DMS153 treated with DMSO at 0.1 percent for 48 hours (cell line): ENCODE measurements around the gene P3H2.
"Not testable (repeated sequence)": the region's sequence is repeated elsewhere in the genome, so short reads cannot be mapped to it uniquely, and the experiment has no call there.

Experiments
- DNase-seq: peaks from one replicate; lab custom pipeline; 2025; ENCODE audit not compliant: unreplicated experiment; lab: John Stamatoyannopoulos, UW

The P3H2 gene

DNA sequence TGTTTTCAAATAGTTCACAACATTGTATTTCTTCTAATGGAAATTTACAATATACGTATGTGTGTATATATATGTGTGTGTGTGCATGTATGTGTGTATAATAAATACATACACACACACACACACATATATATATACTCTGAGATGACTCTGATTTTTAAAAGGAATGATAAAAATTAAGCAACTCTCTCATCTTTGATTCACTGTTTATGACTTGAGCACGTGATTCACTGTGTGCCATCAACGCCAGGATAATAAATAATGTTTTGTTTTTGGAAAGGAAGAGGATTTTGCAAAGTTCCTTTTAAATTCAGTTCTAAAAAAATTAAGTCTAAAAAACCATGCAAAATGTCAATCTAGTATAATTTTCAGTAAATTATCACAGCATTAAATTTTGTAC, 132.4 kb downstream of the P3H2 start:
- no peak for DNase-seq

- DNase-seq: no peak
These were observed 134.7 kb downstream of the P3H2 start for GRCh38 chr3:189985948-189986347.

GRCh38 chr3:189983612-189984011, 137.1 kb downstream of the P3H2 start:
- no peak for DNase-seq

DNA sequence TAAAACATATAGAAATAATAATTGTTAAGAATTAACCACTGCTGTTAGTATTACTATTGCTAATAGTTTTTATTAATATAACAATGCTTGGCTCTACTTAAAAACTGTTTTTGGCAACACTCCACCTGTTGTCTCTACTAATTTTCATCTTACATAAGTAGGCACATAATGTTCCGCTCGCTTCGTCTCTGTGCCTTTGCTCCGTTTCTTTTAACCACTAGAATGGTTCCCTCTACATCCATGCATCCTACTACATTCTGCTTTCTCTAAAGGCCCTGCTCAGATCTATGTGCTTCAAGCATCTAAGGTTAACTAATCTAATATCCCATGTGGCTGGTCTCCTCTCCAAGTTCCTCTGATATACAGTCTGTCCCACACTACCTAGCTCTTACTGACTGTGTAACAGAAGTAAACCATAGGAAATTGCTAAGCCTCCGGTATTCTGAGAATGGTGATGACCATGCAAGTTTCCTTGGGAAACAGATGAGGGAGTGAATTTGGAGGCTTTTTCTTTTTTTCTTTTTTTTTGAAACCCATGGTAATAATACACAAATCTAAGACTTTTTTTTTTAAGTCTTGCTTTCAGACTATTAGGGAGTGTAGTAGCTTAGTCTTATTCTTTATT, 138.3 kb downstream of the P3H2 start:
- no peak for DNase-seq

DNA sequence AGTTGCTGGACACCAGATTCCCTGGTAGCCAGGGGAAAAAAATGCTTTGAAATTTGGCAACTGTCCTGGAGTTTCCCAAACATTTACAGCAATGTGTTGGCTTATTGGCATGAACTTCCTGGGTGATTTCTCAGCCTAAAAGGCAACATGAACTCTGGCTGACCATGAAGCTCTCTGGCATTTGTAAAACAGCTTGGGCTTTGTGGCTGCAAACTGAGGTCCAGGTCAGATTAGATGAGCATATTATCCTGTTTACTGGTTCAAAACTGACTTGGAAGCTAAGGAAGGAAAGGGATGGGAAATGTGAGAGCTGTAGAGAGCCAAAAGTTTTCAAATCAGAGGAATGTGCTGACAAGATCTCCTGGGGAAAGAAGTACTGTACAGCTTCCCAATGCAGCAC, 139.0 kb downstream of the P3H2 start:
- no peak for DNase-seq

DNA sequence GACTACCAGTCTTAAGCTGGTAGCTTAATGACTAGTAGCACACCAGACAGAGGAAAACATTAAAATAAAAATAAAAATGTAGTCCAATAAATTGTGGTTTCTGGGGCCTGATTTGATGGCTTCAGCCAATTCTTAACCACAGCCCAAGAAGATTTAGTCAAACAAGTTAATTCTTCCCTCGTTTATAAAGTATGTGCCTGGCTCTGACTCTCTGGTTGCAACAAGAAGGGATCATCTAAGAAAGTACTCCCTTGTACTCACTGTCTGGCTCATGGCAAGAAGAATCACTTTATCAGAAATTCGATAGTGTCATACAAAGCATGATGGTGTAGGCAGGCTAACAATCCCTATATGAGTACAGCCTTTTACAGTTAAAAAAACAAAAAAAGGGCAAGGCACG, 141.9 kb downstream of the P3H2 start:
- DNase-seq: no peak

DNA sequence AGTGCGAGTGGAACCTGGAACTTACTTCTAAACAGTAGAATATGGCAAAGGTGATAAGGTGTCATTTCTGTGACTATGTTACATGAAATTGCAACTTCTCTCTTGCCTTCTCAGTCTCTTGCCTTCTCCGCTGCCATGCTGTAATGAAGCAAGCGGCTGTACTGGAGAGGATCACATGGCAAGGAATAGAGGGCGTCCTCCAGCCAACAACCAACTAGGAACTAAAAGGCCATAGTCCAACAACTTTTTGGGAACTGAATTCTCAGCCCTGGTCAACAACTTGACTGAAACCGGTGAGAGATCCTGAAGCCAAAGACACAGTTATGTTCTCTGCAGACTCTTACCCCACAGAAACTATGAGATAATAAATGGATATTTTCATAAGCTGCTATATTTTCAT, 143.5 kb downstream of the P3H2 start:
- DNase-seq: no peak

GRCh38 chr3:189975391-189975990, 145.2 kb downstream of the P3H2 start:
- DNase-seq: no peak

DNA sequence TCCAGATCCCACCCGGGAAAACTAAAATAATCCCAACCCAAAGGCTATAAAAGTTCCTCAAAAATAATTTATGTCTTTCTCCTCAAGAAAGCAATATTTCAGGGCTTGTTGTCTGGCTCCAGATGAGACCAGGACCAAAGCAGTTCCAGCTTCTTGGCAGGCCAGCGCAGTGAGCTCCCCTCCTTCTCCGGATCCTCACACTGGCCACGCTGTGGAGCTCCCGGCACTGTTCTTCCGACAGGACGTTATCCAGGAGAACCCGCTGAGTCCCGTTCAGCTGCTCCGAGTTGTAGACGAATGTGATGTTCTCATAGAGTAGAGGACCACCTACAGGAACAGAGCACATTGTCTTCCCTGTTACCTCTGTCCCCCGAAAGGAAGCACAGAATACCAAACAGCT, 146.3 kb downstream of the P3H2 start:
- no peak for DNase-seq

DNA sequence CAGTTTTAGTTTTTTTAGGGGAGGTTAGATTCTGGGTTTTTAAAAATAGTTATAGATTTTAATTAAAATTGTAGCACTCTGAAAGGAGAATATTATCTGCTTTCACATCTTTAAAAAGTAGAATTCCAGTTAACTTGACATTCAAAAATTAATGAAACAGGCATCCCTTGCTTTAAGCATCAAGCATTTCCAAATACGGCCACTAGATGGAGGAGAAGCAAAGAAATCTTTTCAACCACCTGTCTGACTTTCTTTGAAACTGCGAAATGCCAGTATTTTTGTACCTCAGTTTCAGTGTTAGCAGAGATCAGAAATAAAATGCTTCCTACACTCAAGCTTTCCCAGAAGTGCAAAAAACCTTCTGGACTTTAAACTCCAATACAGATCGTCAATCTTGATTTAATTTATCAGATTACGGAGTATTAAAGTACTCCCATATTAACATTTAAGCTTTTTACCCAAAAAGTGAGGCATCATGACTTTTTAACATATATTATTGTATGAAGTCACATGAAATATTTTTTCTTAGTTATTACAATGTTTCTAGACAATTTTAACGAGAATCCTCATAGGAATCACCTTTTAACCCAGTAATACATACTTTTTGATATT, 153.3 kb downstream of the P3H2 start:
- peak; percentile 47 for DNase-seq

GRCh38 chr3:189966843-189967242, 153.9 kb downstream of the P3H2 start:
- no peak for DNase-seq

GRCh38 chr3:189964623-189965332, 155.9 kb downstream of the P3H2 start:
- no peak for DNase-seq

GRCh38 chr3:189962466-189962865, 158.2 kb downstream of the P3H2 start:
- DNase-seq: no peak

DNA sequence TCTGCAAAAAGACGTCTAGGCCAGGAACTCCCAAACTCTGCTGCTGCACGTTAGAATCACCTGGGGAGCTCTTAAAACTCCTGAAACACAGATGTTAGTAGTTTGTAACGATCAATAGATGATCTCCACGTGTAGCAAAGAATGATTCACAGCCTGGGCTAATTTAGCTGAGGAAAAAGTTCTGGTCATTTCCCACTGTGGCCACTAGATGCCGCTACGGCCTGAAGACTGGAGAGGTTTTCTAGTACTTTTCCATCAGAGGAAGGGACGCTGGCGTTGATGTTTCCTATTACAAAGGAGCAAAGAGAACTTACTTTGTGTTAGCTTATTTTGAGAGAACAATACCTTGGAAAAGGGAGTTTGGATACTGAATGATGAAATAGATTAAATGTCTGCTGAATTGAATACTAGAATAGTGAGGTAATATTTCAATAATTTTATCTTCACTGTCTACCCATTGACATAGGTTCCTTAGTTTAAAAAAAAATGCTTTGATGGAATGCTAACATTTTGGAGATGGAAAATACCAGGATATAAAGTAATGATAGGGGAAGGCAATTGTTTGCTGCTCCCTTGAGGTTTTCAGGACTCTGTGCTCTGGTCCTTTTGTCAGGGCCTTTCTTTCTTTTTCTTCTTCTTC, 159.1 kb downstream of the P3H2 start:
- DNase-seq: peak; percentile 88

DNA sequence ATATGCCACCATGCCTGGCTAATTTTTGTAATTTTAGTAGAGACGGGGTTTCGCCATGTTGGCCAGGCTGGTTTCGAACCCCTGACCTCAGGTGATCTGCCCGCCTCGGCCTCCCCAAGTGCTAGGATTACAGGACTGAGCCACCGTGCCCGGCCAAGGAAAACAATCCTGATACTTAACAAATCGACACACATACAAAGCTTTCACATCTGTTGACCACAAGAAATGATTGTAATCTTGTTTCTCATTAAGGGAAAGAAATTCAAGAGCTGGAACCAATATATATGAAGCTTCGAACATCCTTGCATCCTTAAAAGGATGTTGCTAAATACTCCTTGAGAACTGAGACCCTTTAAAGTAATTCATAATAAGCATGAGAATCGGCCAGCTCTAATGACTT, 159.6 kb downstream of the P3H2 start:
- not testable (repeated sequence) for DNase-seq

DNA sequence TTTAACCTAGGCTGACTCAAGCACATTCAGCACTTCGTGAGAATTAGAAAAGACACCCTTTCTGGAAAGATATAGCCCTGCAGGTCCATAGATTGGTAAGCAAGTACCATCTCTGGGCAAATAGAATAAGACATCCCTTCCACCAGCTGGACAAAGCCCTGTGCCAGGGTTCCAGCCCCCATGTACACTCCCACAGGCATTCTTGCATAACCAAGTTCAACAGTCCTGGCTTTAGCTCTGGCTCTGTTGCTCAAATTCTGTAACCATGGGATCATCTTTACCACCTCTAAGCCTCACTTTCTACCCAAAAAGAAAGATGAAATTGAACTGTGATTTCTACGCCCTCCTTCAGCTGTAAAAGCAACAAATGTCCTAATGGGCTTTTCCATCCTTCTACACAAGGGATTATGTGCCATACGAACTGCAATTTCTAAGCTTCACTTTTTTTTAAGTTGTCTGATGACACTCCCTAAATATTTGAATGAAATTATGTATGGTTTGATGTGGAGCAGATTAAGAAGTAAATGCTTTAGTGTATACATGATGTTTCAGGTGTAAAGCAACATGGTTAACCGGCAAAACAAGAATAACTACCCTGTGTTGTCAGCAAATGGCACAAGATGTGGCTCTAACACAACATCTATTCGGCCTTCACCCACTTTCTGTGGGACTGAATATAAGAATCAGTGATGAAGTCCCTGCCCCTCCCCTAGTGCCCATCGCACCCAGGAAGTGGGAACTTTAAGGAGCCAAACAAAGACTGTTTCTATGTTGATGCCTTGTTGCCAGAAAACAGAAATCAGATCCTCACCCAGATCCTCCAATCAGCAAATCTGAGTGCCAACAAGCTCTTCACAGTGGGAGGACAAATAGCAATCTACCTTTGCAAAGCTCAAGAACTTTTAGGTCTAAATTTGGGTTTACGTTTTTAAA, 165.7 kb downstream of the P3H2 start:
- peak; percentile 38 for DNase-seq

- no peak for DNase-seq
These were observed 167.1 kb downstream of the P3H2 start for GRCh38 chr3:189953551-189953950.

DNA sequence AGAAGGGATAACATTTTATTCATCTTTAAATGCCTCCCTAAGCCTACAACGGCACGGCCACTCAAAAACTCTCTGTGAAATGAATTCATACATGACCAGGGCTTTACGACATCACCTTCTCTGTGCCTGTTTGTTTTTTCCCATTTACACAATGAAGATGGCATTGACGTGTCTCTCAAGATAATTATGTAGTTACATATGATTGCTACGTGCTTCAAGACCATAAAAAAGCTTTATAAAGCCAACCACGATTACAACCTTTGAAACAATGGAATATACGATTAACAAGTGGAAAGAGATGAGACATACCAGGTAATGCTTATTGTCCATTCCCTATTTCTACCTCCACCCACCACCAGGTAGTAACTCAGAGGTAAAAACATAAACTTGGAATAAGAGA, 168.4 kb downstream of the P3H2 start:
- no peak for DNase-seq

- no peak for DNase-seq
These were observed 170.4 kb downstream of the P3H2 start for GRCh38 chr3:189950258-189950657.

DNA sequence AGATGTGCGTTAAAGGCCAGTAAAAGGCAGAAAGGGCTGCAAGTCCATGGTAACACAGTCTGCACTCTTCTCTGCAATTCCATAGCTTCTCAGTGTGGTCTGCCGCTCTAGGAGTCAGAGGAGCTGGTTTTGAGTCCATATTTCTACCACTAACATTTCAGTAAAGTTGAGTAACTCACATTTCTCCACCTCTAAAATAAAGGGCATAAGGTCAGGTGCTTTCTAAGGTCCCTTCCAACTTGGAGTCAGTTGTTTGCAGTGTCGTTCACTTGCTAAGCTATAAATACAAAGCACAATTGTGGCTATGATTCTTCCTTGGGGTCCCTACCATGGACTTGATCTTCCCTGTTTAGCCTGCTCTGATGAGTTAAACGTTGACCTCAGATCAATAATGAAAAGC, 171.1 kb downstream of the P3H2 start:
- no peak for DNase-seq

GRCh38 chr3:189948724-189949045, 172.0 kb downstream of the P3H2 start:
- DNase-seq: no peak
